PC-9 (cell line): ENCODE data around the gene TMEM132E. TPM values are rescaled to one million over a fixed set of nuclear protein-coding genes. Genes with fewer than 3 reads are reported as not detected.

Source experiments
- BruUV-seq: library from RNA; stranded (reverse); fragments of 400-500 nt; replicated peaks from 2 replicates; lab custom pipeline; 2021; lab: Mats Ljungman, UMichigan
- CTCF ChIA-PET: fragments of 300-600 bp; sonication (Branson Sonifier 250); formaldehyde crosslinking; loops from one replicate; lab custom pipeline; 2022; ENCODE audit warnings: antibody characterized with exemption; lab: Charles Lee
- POLR2A ChIA-PET: fragments of 300-600 bp; sonication (Branson Sonifier 250); formaldehyde crosslinking; loops from one replicate; lab custom pipeline; 2022; ENCODE audit warnings: antibody characterized with exemption; ENCODE audit not compliant: unreplicated experiment; lab: Charles Lee
- DNase-seq, 2 experiments: peaks; one replicate each; pipeline versions ENCODE4 v3.0.0 to v3.0.0-alpha.2; 2015 to 2022; ENCODE audit warnings: mixed read lengths in 1 of 2
- H2AFZ ChIP-seq: fragments of 200-600 bp; sonication (generic); 2 replicates; pipeline ENCODE4 v1.8.1; 2017; ENCODE audit warnings: antibody characterized with exemption
- H3F3A ChIP-seq: fragments of 200-600 bp; sonication (generic); 2 replicates; pipeline ENCODE4 v1.8.1; 2017; ENCODE audit warnings: antibody characterized with exemption, mild to moderate bottlenecking, low read depth; ENCODE audit not compliant: insufficient read depth
- H3K27ac ChIP-seq: fragments of 200-600 bp; sonication (generic); 2 replicates; pipeline ENCODE4 v1.6.1; 2016; ENCODE audit warnings: mixed run types
- H3K27me3 ChIP-seq: fragments of 200-600 bp; sonication (generic); 2 replicates; pipeline ENCODE4 v1.6.1; 2016; ENCODE audit warnings: low read depth, mixed run types; ENCODE audit not compliant: insufficient read depth
- H3K36me3 ChIP-seq: fragments of 200-600 bp; sonication (generic); 2 replicates; pipeline ENCODE4 v1.6.1; 2016; ENCODE audit warnings: low read depth, mixed run types
- H3K4me1 ChIP-seq: fragments of 200-600 bp; sonication (generic); replicated peaks from 2 replicates; pipeline ENCODE4 v1.6.1; 2016; ENCODE audit warnings: mixed run types; ENCODE audit not compliant: insufficient read depth
- H3K4me2 ChIP-seq: fragments of 200-600 bp; sonication (generic); 2 replicates; pipeline ENCODE4 v1.6.1; 2017; ENCODE audit warnings: mixed run types
- H3K4me3 ChIP-seq: fragments of 200-600 bp; sonication (generic); 2 replicates; pipeline ENCODE4 v1.6.1; 2016; ENCODE audit warnings: mixed run types
- H3K79me2 ChIP-seq: fragments of 200-600 bp; sonication (generic); 2 replicates; pipeline ENCODE4 v1.6.1; 2017; ENCODE audit warnings: low read depth, mixed run types
- H3K9me2 ChIP-seq: fragments of 200-600 bp; sonication (generic); 2 replicates; pipeline ENCODE4 v1.8.1; 2017; ENCODE audit warnings: mild to moderate bottlenecking; ENCODE audit not compliant: insufficient read depth
- H3K9me3 ChIP-seq: fragments of 200-600 bp; sonication (generic); 2 replicates; pipeline ENCODE4 v1.8.1; 2016; ENCODE audit warnings: low read depth; ENCODE audit not compliant: insufficient read depth
- H4K20me1 ChIP-seq: fragments of 200-600 bp; sonication (generic); 2 replicates; pipeline ENCODE4 v1.8.1; 2017; ENCODE audit not compliant: insufficient read depth
- EZH2 ChIP-seq: fragments of 200-600 bp; sonication (generic); IDR thresholded peaks from 2 replicates; pipeline ENCODE4 v1.8.0; 2017; ENCODE audit warnings: antibody characterized with exemption, low read depth
- intact Hi-C: fragments of 100-400 bp; cut with micrococcal nuclease; formaldehyde crosslinking; loops from one replicate; pipeline ENCODE4 v1.10.0; 2022; ENCODE audit not compliant: unreplicated experiment
- total RNA-seq: library from RNA; stranded (reverse); gene quantifications from 2 replicates; pipeline ENCODE4 v1.2.3, GENCODE V29; 2021
- TF ChIP-seq, protein P1 (sequence below): fragments of 200-600 bp; sonication (generic); conservative IDR thresholded peaks from 2 replicates; pipeline ENCODE4 v1.6.1; 2017; ENCODE audit warnings: mixed run types, antibody characterized with exemption, mild to moderate bottlenecking, moderate library complexity

Gene TMEM132E
- total RNA-seq, 1 experiment from 2014 or later, result not detected

DNA sequence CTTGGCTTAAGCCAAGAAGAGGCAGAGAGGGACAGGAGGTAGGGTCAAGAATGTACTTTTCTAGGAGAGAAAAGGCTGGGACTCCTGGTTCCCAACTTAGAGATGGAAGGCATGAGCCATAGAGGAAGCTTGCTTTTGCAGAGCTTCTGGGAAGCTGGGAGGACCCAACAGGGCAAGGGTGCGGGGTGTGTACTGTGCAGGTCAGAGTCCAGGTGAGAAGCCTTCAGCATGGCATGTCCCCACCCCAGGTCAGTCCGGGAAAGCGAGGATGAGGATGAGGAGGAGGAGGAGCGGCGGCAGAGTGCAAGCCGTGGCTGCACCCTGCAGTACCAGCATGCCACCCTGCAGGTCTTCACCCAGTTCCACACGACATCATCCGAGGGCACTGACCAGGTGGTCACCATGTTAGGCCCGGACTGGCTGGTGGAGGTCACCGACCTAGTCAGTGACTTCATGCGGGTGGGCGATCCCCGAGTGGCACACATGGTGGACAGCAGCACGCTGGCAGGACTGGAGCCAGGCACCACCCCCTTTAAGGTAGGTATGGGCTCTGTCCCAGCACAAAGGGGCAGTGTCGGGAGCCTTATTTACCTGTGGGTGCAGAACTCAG, 55.3 kb downstream of the TMEM132E start:
- TF ChIP-seq EZH2, result no peak
- TF ChIP-seq, protein P1, sequence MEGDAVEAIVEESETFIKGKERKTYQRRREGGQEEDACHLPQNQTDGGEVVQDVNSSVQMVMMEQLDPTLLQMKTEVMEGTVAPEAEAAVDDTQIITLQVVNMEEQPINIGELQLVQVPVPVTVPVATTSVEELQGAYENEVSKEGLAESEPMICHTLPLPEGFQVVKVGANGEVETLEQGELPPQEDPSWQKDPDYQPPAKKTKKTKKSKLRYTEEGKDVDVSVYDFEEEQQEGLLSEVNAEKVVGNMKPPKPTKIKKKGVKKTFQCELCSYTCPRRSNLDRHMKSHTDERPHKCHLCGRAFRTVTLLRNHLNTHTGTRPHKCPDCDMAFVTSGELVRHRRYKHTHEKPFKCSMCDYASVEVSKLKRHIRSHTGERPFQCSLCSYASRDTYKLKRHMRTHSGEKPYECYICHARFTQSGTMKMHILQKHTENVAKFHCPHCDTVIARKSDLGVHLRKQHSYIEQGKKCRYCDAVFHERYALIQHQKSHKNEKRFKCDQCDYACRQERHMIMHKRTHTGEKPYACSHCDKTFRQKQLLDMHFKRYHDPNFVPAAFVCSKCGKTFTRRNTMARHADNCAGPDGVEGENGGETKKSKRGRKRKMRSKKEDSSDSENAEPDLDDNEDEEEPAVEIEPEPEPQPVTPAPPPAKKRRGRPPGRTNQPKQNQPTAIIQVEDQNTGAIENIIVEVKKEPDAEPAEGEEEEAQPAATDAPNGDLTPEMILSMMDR, result no peak
- H3K4me2 ChIP-seq, result no peak overlapping the region
- no peaks in the 10 kb centered on the region for H3K9me2 ChIP-seq
- H3K79me2 ChIP-seq, result no peaks in the 10 kb centered on the region
- H2AFZ ChIP-seq, result no peak overlapping the region
- DNase-seq, result no peak
- intact Hi-C loops, result no loop called here
- ChIA-PET POLR2A (no interaction called here), CTCF (no interaction called here)
- no peaks in the 10 kb centered on the region for H3F3A ChIP-seq
- no peaks in the 10 kb centered on the region for H4K20me1 ChIP-seq
- no peak overlapping the region for H3K27ac ChIP-seq
- H3K36me3 ChIP-seq, result no peaks in the 10 kb centered on the region
- no peak overlapping the region for H3K4me3 ChIP-seq
- H3K27me3 ChIP-seq, result peaks cover 87% of the 10 kb centered on the region
- BruUV-seq, result no TSS peak
- no peaks in the 10 kb centered on the region for H3K4me1 ChIP-seq
- H3K9me3 ChIP-seq, result no peaks in the 10 kb centered on the region

DNA sequence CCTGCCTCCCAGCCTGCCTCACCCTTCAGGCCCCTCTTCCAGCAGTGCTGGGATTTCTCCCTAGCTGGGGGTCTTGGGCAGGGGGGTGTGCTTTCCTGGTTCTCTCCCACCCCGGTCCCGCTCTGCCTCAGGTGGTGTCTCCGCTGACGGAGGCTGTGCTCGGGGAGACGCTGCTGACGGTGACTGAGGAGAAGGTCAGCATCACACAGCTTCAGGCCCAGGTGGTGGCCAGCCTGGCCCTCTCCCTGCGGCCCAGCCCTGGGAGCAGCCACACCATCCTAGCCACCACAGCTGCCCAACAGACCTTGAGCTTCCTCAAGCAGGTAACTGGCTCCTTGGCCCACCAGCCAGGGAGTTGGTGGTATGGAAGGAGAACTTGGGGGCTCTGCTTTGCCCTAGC, 56.5 kb downstream of the TMEM132E start:
- Histone ChIP-seq H3K79me2 (no peaks in the 10 kb centered on the region), H3K4me3 (no peak overlapping the region), H3K27me3 (peaks cover 90% of the 10 kb centered on the region), H3K4me1 (no peaks in the 10 kb centered on the region), H3K9me2 (no peaks in the 10 kb centered on the region), H3K27ac (no peak overlapping the region), H3K9me3 (no peaks in the 10 kb centered on the region), H3K36me3 (no peaks in the 10 kb centered on the region), H3F3A (no peaks in the 10 kb centered on the region), H2AFZ (no peak overlapping the region), H3K4me2 (no peak overlapping the region), H4K20me1 (no peaks in the 10 kb centered on the region)
- POLR2A ChIA-PET, result no interaction called here
- no peak for DNase-seq
- CTCF ChIA-PET, result no interaction called here
- TF ChIP-seq, protein P1, result no peak
- no peak for TF ChIP-seq EZH2
- intact Hi-C loops, result no loop called here
- no TSS peak for BruUV-seq

DNA sequence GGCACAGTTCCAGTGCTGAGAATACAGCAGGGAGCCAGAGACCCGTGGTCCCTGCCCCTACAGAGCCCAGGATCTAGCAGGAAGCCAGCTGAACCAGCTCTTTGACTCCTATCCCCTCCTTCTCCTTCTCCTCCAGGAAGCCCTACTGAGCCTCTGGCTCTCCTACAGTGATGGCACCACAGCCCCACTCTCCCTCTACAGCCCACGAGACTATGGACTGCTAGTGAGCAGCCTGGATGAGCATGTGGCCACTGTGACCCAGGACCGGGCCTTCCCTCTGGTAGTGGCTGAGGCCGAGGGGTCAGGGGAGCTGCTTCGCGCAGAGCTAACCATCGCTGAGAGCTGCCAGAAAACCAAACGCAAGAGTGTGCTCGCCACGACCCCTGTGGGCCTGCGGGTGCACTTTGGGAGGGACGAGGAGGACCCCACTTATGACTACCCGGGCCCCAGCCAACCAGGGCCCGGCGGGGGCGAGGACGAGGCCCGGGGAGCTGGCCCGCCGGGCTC, 57.7 kb downstream of the TMEM132E start:
- no peaks in the 10 kb centered on the region for H3K79me2 ChIP-seq
- no peaks in the 10 kb centered on the region for H3K9me2 ChIP-seq
- no peaks in the 10 kb centered on the region for H3K9me3 ChIP-seq
- H3K4me2 ChIP-seq, result no peak overlapping the region
- ChIA-PET POLR2A (no interaction called here), CTCF (no interaction called here)
- H3K36me3 ChIP-seq, result no peaks in the 10 kb centered on the region
- no TSS peak for BruUV-seq
- TF ChIP-seq EZH2, result no peak
- TF ChIP-seq, protein P1, result no peak
- no peak for DNase-seq
- H3K27me3 ChIP-seq, result peaks cover 90% of the 10 kb centered on the region
- H3K4me3 ChIP-seq, result no peak overlapping the region
- H3K4me1 ChIP-seq, result no peaks in the 10 kb centered on the region
- no peak overlapping the region for H2AFZ ChIP-seq
- H3K27ac ChIP-seq, result no peak overlapping the region
- no peaks in the 10 kb centered on the region for H4K20me1 ChIP-seq
- intact Hi-C loops, result no loop called here
- H3F3A ChIP-seq, result no peaks in the 10 kb centered on the region
